SK-N-SH (cell line): Measurements from ENCODE around the gene CTU1. TPM values are rescaled to one million over a fixed set of nuclear protein-coding genes. Genes with fewer than 3 reads are reported as not detected.

Experiments
- CTCF ChIA-PET: fragments of 300-600, 350-600 bp; formaldehyde crosslinking; extraction: SDS; loops from one replicate; lab custom pipeline; 2021; lab: Yijun Ruan, JAX
- POLR2A ChIA-PET: fragments of 350-600 bp; sonication (Branson Sonifier 250); formaldehyde crosslinking; extraction: SDS; loops from one replicate; lab custom pipeline; 2020; ENCODE audit warnings: antibody characterized with exemption, inconsistent platforms; lab: Yijun Ruan, JAX
- DNase-seq: peaks from one replicate; pipeline ENCODE4 v3.0.0; 2012
- H2AFZ ChIP-seq: fragments of 200-600 bp; sonication (generic); 2 replicates; pipeline ENCODE4 v1.8.1; 2016; ENCODE audit warnings: antibody characterized with exemption, mild to moderate bottlenecking, low read depth
- H3F3A ChIP-seq: fragments of 200-600 bp; sonication (generic); replicated peaks from 2 replicates; pipeline ENCODE3; 2016; ENCODE audit warnings: antibody characterized with exemption, mild to moderate bottlenecking; ENCODE audit not compliant: insufficient read depth
- H3K27ac ChIP-seq, 2 experiments: fragments of 200-500 bp in 1 of 2; fragments of 200-600 bp in 1 of 2; sonication (Bioruptor generic) in 1 of 2; sonication (generic), shearing (Covaris generic) in 1 of 2; 2 replicates each; pipeline versions ENCODE4 v1.5.1 to v1.6.1; 2014 to 2016; ENCODE audit warnings: low read depth in 2 of 2, inconsistent platforms in 1 of 2, low read length in 1 of 2, mild to moderate bottlenecking in 1 of 2, mixed read lengths in 1 of 2
- H3K27me3 ChIP-seq: fragments of 200-600 bp; sonication (generic), shearing (Covaris generic); 2 replicates; pipeline ENCODE4 v1.6.1; 2016; ENCODE audit warnings: mixed run types; ENCODE audit not compliant: insufficient read depth
- H3K36me3 ChIP-seq, 2 experiments: fragments of 200-500 bp in 1 of 2; fragments of 200-600 bp in 1 of 2; sonication (Bioruptor generic) in 1 of 2; sonication (generic) in 1 of 2; replicated peaks in 1 of 2; 2 replicates each; pipeline versions ENCODE3 to v1.5.1; 2014 to 2016; ENCODE audit warnings: low read length in 1 of 2, mild to moderate bottlenecking in 1 of 2; ENCODE audit not compliant: insufficient read depth in 2 of 2, control insufficient read depth in 1 of 2
- H3K4me1 ChIP-seq, 2 experiments: fragments of 200-500 bp in 1 of 2; fragments of 200-600 bp in 1 of 2; sonication (Bioruptor generic) in 1 of 2; sonication (generic), shearing (Covaris generic) in 1 of 2; 2 replicates each; pipeline versions ENCODE4 v1.5.1 to v1.6.1; 2014 to 2016; ENCODE audit warnings: low read depth in 1 of 2, low read length in 1 of 2, mixed run types in 1 of 2; ENCODE audit not compliant: insufficient read depth in 2 of 2, control insufficient read depth in 1 of 2
- H3K4me2 ChIP-seq: fragments of 200-600 bp; sonication (generic), shearing (Covaris generic); 2 replicates; pipeline ENCODE4 v1.6.1; 2017; ENCODE audit warnings: mixed run types
- H3K4me3 ChIP-seq, 2 experiments: fragments of 200-500 bp in 1 of 2; fragments of 200-600 bp in 1 of 2; sonication (Bioruptor generic) in 1 of 2; sonication (generic), shearing (Covaris generic) in 1 of 2; 2 replicates each; pipeline versions ENCODE4 v1.5.1 to v1.8.1; 2014 to 2016; ENCODE audit warnings: low read depth in 2 of 2, inconsistent platforms in 1 of 2, low read length in 1 of 2, mild to moderate bottlenecking in 1 of 2, mixed read lengths in 1 of 2, moderate library complexity in 1 of 2
- H3K79me2 ChIP-seq: fragments of 200-600 bp; sonication (generic); 2 replicates; pipeline ENCODE4 v1.8.1; 2017; ENCODE audit warnings: mild to moderate bottlenecking; ENCODE audit not compliant: insufficient read depth
- H3K9ac ChIP-seq: fragments of 200-600 bp; sonication (generic); 2 replicates; pipeline ENCODE4 v1.6.1; 2017; ENCODE audit warnings: mixed run types
- H3K9me2 ChIP-seq: fragments of 200-600 bp; sonication (generic); 2 replicates; pipeline ENCODE4 v1.6.1; 2017; ENCODE audit warnings: mixed run types
- H3K9me3 ChIP-seq: fragments of 200-600 bp; sonication (generic); 2 replicates; pipeline ENCODE4 v1.6.1; 2017; ENCODE audit warnings: mixed run types, mild to moderate bottlenecking, moderate library complexity
- H4K20me1 ChIP-seq: fragments of 200-600 bp; sonication (generic); 2 replicates; pipeline ENCODE4 v1.6.1; 2017; ENCODE audit warnings: mild to moderate bottlenecking, mixed run types; ENCODE audit not compliant: insufficient read depth
- CTCF ChIP-seq: fragments of 200-600 bp; sonication (generic); IDR thresholded peaks from 2 replicates; pipeline ENCODE4 v1.6.1; 2017; ENCODE audit warnings: antibody characterized with exemption, mild to moderate bottlenecking, moderate library complexity
- EZH2phosphoT487 ChIP-seq: fragments of 200-600 bp; sonication (generic); IDR thresholded peaks from 2 replicates; pipeline ENCODE4 v1.6.1; 2017; ENCODE audit warnings: low read depth, mixed run types, mild to moderate bottlenecking, antibody characterized with exemption, moderate library complexity, borderline replicate concordance
- FOSL2 ChIP-seq: IDR thresholded peaks from 2 replicates; pipeline ENCODE4 v1.4.0; 2012; ENCODE audit warnings: low read depth, mild to moderate bottlenecking, moderate library complexity, borderline replicate concordance
- FOXJ3 ChIP-seq: sonication (generic); formaldehyde crosslinking; IDR thresholded peaks from 2 replicates; pipeline ENCODE4 v1.5.1; 2020; ENCODE audit warnings: mild to moderate bottlenecking, missing genetic modification reagents
- FOXM1 ChIP-seq: IDR thresholded peaks from 2 replicates; pipeline ENCODE4 v1.4.0; 2012; ENCODE audit warnings: low read depth, mild to moderate bottlenecking
- MXI1 ChIP-seq: IDR thresholded peaks from 2 replicates; pipeline ENCODE4 v1.6.1; 2012; ENCODE audit warnings: mild to moderate bottlenecking, low read depth, low read length, improper control_type of control experiment
- NRF1 ChIP-seq: IDR thresholded peaks from 2 replicates; pipeline ENCODE4 v1.6.1; 2012; ENCODE audit warnings: low read depth, mild to moderate bottlenecking, low read length
- RAD21 ChIP-seq: IDR thresholded peaks from 2 replicates; pipeline ENCODE4 v1.6.1; 2012; ENCODE audit warnings: mild to moderate bottlenecking, low read length
- RCOR1 ChIP-seq: fragments of 150-350 bp; IDR thresholded peaks from 2 replicates; pipeline ENCODE4 v1.6.1; 2017; ENCODE audit warnings: antibody characterized with exemption, low read length
- REST ChIP-seq: IDR thresholded peaks from 2 replicates; pipeline ENCODE4 v1.6.1; 2012; ENCODE audit warnings: mild to moderate bottlenecking, low read depth, low read length, moderate library complexity
- RFX5 ChIP-seq: IDR thresholded peaks from 2 replicates; pipeline ENCODE4 v1.6.1; 2012; ENCODE audit warnings: mild to moderate bottlenecking, improper control_type of control experiment, low read length
- SIN3A ChIP-seq: IDR thresholded peaks from 2 replicates; pipeline ENCODE4 v1.6.1; 2012; ENCODE audit warnings: low read depth, mild to moderate bottlenecking, low read length, moderate library complexity, borderline replicate concordance
- SMC3 ChIP-seq: IDR thresholded peaks from 2 replicates; pipeline ENCODE4 v1.6.1; 2012; ENCODE audit warnings: low read depth, low read length, improper control_type of control experiment
- TAF1 ChIP-seq: IDR thresholded peaks from 2 replicates; pipeline ENCODE4 v1.6.1; 2012; ENCODE audit warnings: low read depth, mild to moderate bottlenecking, low read length, moderate library complexity, borderline replicate concordance
- YY1 ChIP-seq: IDR thresholded peaks from 2 replicates; pipeline ENCODE4 v1.4.0; 2012; ENCODE audit warnings: low read depth, mild to moderate bottlenecking
- WGBS: methylation state at CpG from one replicate; pipeline ENCODE4 v1.1.6; 2017; ENCODE audit warnings: low lambda C conversion rate; 5-methylcytosine and 5-hydroxymethylcytosine counted together
- polyA plus RNA-seq, 3 experiments: library from polyadenylated mRNA; depleted of rRNA; stranded (reverse); fragments of >200 nt; gene quantifications; 2 replicates each; pipeline ENCODE4 v1.2.3, GENCODE V29; 2012
- TF ChIP-seq, protein P1 (sequence below): fragments of 150-350 bp; IDR thresholded peaks from 2 replicates; pipeline ENCODE4 v1.6.1; 2016; ENCODE audit warnings: mild to moderate bottlenecking, low read depth, low read length
- TF ChIP-seq, protein P2 (sequence below): fragments of 150-350 bp; IDR thresholded peaks from 2 replicates; pipeline ENCODE4 v1.6.1; 2017; ENCODE audit warnings: antibody characterized with exemption, low read length, low read depth, borderline replicate concordance

CTU1 gene
- polyA plus RNA-seq, 1 of the 3 experiments (the other 2 are of a cell fraction) = 8.8 TPM

- H3K27ac ChIP-seq = no peak overlapping the region
- no peak overlapping the region for H3K9ac ChIP-seq
- peaks cover 11% of the 10 kb centered on the region; the same call in 1 of the 2 replicates for H3K27me3 ChIP-seq
- H2AFZ ChIP-seq = no peak overlapping the region
- H3K36me3 ChIP-seq = no peaks in the 10 kb centered on the region
- no peaks in the 10 kb centered on the region for H3F3A ChIP-seq
- CTCF ChIA-PET = interaction anchor here (0.7 kb wide), 1 partner anchor 11 kb away, joined by 4 read pairs; no protein-coding TSS in a partner anchor
- DNase-seq = no peak
- H3K9me2 ChIP-seq = no peaks in the 10 kb centered on the region
- POLR2A ChIA-PET = no interaction called here
- 35% methylated on average over 14 of the region's 14 CpGs for WGBS
- no peaks in the 10 kb centered on the region for H4K20me1 ChIP-seq
- TF ChIP-seq SIN3A (no peak), CTCF (no peak), FOXJ3 (no peak), EZH2phosphoT487 (no peak), YY1 (no peak), RCOR1 (no peak), RFX5 (no peak), TAF1 (no peak), REST (no peak), NRF1 (no peak), MXI1 (no peak), FOXM1 (no peak), SMC3 (no peak), FOSL2 (no peak), RAD21 (no peak)
- TF ChIP-seq, protein P1, sequence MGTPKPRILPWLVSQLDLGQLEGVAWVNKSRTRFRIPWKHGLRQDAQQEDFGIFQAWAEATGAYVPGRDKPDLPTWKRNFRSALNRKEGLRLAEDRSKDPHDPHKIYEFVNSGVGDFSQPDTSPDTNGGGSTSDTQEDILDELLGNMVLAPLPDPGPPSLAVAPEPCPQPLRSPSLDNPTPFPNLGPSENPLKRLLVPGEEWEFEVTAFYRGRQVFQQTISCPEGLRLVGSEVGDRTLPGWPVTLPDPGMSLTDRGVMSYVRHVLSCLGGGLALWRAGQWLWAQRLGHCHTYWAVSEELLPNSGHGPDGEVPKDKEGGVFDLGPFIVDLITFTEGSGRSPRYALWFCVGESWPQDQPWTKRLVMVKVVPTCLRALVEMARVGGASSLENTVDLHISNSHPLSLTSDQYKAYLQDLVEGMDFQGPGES = no peak
- TF ChIP-seq, protein P2, sequence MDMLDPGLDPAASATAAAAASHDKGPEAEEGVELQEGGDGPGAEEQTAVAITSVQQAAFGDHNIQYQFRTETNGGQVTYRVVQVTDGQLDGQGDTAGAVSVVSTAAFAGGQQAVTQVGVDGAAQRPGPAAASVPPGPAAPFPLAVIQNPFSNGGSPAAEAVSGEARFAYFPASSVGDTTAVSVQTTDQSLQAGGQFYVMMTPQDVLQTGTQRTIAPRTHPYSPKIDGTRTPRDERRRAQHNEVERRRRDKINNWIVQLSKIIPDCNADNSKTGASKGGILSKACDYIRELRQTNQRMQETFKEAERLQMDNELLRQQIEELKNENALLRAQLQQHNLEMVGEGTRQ = no peak
- no peak overlapping the region for H3K4me3 ChIP-seq
- H3K9me3 ChIP-seq = 0 out of 2 replicates have a peak, but pooled peaks cover 5% of the 10 kb centered on the region
- no peak overlapping the region for H3K4me2 ChIP-seq
- H3K79me2 ChIP-seq = no peaks in the 10 kb centered on the region
- no peaks in the 10 kb centered on the region for H3K4me1 ChIP-seq
These were observed 31.5 kb downstream of the CTU1 start for GRCh38 chr19:51076631-51077213.
